Type B pancreatic cell (in vitro differentiated cells): ENCODE results near the gene VWA2. TPM values are rescaled to one million over a fixed set of nuclear protein-coding genes. Genes with fewer than 3 reads are reported as not detected.

ENCODE experiments used
- DNase-seq: peaks from one replicate; pipeline ENCODE4 v3.0.0; 2021; ENCODE audit warnings: mixed read lengths; ENCODE audit not compliant: unreplicated experiment; ENCODE audit errors: extremely low spot score
- H3K27ac Mint-ChIP-seq: 2 replicates; pipeline ENCODE4 v1.8.0; 2021; ENCODE audit warnings: mild to moderate bottlenecking, mixed read lengths
- H3K27me3 Mint-ChIP-seq: 2 replicates; pipeline ENCODE4 v1.8.0; 2021; ENCODE audit warnings: mixed read lengths
- H3K36me3 Mint-ChIP-seq: 2 replicates; pipeline ENCODE4 v1.8.0; 2021; ENCODE audit warnings: mixed read lengths
- H3K4me1 Mint-ChIP-seq: one replicate; pipeline ENCODE4 v1.8.0; 2021; ENCODE audit warnings: mixed read lengths; ENCODE audit not compliant: unreplicated experiment
- H3K4me3 Mint-ChIP-seq: 2 replicates; pipeline ENCODE4 v1.8.0; 2021; ENCODE audit warnings: mild to moderate bottlenecking, mixed read lengths
- H3K9me3 Mint-ChIP-seq: 2 replicates; pipeline ENCODE4 v1.8.0; 2021; ENCODE audit warnings: mixed read lengths
- total RNA-seq: library from RNA; stranded (reverse); gene quantifications from 2 replicates; pipeline ENCODE4 v1.2.1, GENCODE V29; 2021; ENCODE audit warnings: low replicate concordance
- TF ChIP-seq, protein P1 (sequence below): fragments of 200-600 bp; sonication (generic); conservative IDR thresholded peaks from 2 replicates; pipeline ENCODE4 v1.5.0; 2021; ENCODE audit warnings: antibody characterized with exemption, mild to moderate bottlenecking

Gene VWA2
- total RNA-seq, 1 donor from 2014 or later, result 2.9 TPM

DNA sequence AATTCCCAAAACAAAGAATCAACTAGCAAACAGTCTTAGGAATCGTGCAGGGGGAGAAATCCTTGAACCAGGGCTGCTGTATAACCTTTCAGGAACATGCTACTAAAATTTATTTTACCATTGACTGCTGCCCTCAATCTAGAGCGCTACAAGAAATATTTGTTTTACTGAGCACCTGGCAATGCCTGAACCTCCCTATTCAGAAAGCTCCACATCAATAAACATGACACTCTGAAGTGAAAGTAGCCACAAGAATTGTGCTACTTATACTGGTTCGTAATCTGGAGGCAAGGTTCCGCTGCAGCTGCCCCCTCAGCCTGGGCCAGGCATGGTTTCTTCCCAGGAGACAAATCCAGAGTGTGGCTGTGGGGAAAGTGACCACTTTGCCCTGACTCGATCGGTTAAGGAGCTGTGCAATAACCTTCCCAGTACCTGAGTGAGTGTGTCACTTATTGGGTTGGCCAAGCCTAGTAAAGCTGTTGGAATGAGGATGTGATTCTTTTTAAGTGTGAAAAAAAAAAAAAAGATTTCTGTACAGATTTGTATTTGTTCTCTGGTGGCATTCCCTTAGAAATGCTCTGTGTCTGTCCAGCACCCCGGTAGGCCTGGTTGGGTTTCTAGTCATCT lies 7.7 kb downstream of the VWA2 start:
- no peaks in the 10 kb centered on the region for H3K9me3 Mint-ChIP-seq
- peak overlapping the region; percentile 98 for H3K27ac Mint-ChIP-seq
- no peaks in the 10 kb centered on the region for H3K36me3 Mint-ChIP-seq
- peaks cover 32% of the 10 kb centered on the region for H3K4me1 Mint-ChIP-seq
- TF ChIP-seq, protein P1, sequence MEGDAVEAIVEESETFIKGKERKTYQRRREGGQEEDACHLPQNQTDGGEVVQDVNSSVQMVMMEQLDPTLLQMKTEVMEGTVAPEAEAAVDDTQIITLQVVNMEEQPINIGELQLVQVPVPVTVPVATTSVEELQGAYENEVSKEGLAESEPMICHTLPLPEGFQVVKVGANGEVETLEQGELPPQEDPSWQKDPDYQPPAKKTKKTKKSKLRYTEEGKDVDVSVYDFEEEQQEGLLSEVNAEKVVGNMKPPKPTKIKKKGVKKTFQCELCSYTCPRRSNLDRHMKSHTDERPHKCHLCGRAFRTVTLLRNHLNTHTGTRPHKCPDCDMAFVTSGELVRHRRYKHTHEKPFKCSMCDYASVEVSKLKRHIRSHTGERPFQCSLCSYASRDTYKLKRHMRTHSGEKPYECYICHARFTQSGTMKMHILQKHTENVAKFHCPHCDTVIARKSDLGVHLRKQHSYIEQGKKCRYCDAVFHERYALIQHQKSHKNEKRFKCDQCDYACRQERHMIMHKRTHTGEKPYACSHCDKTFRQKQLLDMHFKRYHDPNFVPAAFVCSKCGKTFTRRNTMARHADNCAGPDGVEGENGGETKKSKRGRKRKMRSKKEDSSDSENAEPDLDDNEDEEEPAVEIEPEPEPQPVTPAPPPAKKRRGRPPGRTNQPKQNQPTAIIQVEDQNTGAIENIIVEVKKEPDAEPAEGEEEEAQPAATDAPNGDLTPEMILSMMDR, result no peak
- peak overlapping the region; percentile 47 for H3K4me3 Mint-ChIP-seq
- peaks cover 21% of the 10 kb centered on the region for H3K27me3 Mint-ChIP-seq
- no peak for DNase-seq

DNA sequence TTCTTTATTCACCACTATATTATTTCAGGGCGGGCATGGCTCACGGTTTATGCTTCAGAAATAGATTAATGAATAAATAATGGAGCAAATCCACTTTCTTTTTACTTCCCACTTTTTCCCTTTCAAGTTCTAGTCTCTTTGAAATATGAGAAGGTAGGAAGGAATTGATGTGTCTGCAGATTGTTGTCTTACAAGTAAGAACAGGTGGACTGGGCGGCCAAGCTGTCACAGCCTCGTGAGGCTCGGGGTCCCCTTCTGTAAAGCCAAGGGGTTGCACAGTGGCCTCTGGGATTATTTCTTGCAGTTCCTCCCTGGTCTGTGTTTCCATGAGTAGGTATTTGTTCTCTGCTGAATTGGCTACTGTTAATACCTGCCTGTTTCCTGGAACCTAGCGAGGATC lies 11.2 kb downstream of the VWA2 start:
- TF ChIP-seq, protein P1, result no peak
- Mint-ChIP-seq H3K27me3 (no peaks in the 10 kb centered on the region), H3K9me3 (peaks cover 9% of the 10 kb centered on the region), H3K4me1 (peaks cover 20% of the 10 kb centered on the region), H3K4me3 (no peak overlapping the region), H3K36me3 (no peaks in the 10 kb centered on the region), H3K27ac (peak overlapping the region; percentile 25)
- no peak for DNase-seq

DNA sequence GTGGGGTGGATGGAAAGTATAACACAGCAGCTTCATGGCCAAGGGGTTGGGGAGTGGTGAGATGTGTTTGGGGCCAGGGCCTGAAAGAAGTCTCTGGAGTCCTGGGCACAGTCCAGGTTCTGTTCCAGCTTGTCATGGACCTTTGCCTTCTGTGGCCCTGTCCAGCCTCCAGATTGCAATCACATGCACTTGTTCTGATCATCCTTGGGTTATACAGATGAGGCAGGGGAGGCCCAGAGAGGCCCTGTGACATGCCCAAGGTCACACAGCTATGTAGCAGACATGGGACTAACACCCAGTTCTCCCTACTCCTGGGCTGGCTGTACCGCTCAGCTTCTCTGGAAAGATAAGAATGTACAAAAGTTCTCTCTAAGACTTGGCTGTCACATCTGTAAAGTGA lies 11.7 kb downstream of the VWA2 start:
- no peak for DNase-seq

DNA sequence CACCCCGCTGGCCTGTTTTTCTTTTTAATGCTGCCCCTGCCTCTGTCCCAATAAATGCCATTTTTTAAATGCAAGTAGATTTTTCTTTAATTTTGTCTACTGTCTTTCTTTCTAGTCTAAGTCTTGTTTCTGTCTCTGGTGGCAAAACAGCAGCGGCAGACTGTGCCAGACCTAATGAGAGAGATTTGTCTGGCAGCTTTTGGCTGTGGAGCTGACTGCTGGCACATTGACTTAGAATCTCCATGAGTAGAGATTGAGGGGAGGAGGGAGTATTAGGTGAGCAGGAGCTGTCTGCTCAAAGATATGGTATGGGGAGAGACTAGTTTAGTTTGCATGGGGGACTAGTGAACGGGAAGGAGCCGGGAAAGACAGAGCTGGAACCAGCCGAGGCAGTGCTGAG lies 13.0 kb downstream of the VWA2 start:
- Mint-ChIP-seq H3K27me3 (no peaks in the 10 kb centered on the region), H3K27ac (no peak overlapping the region), H3K4me1 (peaks cover 13% of the 10 kb centered on the region), H3K36me3 (no peaks in the 10 kb centered on the region), H3K9me3 (peaks cover 9% of the 10 kb centered on the region), H3K4me3 (no peak overlapping the region)
- DNase-seq, result no peak
- TF ChIP-seq, protein P1, result no peak

More for the DNA sequence above, 11.7 kb downstream of the VWA2 start:
- Mint-ChIP-seq H3K4me3 (no peak overlapping the region), H3K36me3 (no peaks in the 10 kb centered on the region), H3K9me3 (peaks cover 9% of the 10 kb centered on the region), H3K27ac (peak overlapping the region; percentile 25), H3K4me1 (peaks cover 15% of the 10 kb centered on the region), H3K27me3 (no peaks in the 10 kb centered on the region)
- TF ChIP-seq, protein P1, result no peak

DNA sequence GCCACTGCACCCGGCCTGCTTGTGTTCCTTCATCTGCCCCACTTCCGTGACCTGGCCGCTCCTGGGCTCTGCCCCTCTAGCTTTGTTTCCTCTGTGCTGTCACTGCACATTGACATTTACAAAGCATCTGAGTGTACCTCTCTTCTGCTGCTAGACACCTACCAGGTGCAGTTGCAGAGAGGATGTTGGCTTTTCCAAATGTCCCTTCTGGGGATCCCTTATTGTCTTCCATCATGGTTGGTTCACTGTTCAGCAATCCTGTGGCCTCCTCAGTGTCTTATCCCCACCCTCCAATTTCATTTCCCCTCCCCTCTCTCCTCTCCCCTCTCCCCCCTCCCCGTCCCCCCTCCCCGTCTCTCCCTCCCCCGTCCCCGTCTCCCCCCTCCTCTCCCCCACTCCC lies 13.8 kb downstream of the VWA2 start:
- Mint-ChIP-seq H3K4me3 (no peak overlapping the region), H3K9me3 (peaks cover 9% of the 10 kb centered on the region), H3K36me3 (no peaks in the 10 kb centered on the region), H3K27me3 (no peaks in the 10 kb centered on the region), H3K27ac (no peak overlapping the region), H3K4me1 (peaks cover 17% of the 10 kb centered on the region)
- no peak for DNase-seq
- TF ChIP-seq, protein P1, result no peak
